ENCODE data around the gene CENPO. TPM values are rescaled to one million over a fixed set of nuclear protein-coding genes. Genes with fewer than 3 reads are reported as not detected.

CENPO gene
- total RNA-seq, 1 experiment from 2014 or later, result 38.6 TPM

DNA sequence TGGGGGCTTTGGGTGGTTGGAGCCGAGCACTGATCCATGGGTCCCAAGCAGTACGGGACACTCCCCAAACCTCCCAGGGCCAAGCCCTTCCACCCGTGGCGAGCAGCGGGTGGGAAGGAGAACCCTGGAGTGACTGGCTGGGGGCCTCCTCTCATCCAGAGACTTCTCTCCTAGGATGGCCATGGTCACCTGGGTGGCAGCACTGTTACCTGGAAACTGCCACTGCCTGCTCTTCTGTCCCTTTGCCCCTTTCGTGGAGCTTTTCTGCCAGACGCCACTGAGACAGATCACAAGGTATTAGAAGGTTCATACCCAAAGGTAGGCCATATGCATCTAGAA, 26.9 kb downstream of the CENPO start:
- Mint-ChIP-seq H3K36me3 (peaks cover 86% of the 10 kb centered on the region), H3K27me3 (ENCODE audit: low read depth) (no peaks in the 10 kb centered on the region), H3K4me3 (no peak overlapping the region), H3K27ac (0 out of 2 replicates have a peak overlapping the region, but pooled peaks have one; percentile 94), H3K4me1 (peaks cover 30% of the 10 kb centered on the region), H3K9me3 (peaks cover 4% of the 10 kb centered on the region; the same call in 1 of the 2 replicates)
- ChIA-PET POLR2A (no interaction called here), CTCF (interaction anchor here (0.6 to 1.0 kb wide), 3 partner anchors 11 to 227 kb away, joined by 3 to 5 read pairs (median 3); no protein-coding TSS in a partner anchor)
- no peak for DNase-seq (ENCODE audit: low spot score)
- no peak for TF ChIP-seq ZNF671 (CRISPR knock-in tag; IDR thresholded peaks at IDR 0.05)
- TF ChIP-seq, protein P1, sequence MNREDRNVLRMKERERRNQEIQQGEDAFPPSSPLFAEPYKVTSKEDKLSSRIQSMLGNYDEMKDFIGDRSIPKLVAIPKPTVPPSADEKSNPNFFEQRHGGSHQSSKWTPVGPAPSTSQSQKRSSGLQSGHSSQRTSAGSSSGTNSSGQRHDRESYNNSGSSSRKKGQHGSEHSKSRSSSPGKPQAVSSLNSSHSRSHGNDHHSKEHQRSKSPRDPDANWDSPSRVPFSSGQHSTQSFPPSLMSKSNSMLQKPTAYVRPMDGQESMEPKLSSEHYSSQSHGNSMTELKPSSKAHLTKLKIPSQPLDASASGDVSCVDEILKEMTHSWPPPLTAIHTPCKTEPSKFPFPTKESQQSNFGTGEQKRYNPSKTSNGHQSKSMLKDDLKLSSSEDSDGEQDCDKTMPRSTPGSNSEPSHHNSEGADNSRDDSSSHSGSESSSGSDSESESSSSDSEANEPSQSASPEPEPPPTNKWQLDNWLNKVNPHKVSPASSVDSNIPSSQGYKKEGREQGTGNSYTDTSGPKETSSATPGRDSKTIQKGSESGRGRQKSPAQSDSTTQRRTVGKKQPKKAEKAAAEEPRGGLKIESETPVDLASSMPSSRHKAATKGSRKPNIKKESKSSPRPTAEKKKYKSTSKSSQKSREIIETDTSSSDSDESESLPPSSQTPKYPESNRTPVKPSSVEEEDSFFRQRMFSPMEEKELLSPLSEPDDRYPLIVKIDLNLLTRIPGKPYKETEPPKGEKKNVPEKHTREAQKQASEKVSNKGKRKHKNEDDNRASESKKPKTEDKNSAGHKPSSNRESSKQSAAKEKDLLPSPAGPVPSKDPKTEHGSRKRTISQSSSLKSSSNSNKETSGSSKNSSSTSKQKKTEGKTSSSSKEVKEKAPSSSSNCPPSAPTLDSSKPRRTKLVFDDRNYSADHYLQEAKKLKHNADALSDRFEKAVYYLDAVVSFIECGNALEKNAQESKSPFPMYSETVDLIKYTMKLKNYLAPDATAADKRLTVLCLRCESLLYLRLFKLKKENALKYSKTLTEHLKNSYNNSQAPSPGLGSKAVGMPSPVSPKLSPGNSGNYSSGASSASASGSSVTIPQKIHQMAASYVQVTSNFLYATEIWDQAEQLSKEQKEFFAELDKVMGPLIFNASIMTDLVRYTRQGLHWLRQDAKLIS (CRISPR knock-in tag; IDR thresholded peaks at IDR 0.05; ENCODE audit: borderline replicate concordance), result no peak
- ATAC-seq, result no peak

DNA sequence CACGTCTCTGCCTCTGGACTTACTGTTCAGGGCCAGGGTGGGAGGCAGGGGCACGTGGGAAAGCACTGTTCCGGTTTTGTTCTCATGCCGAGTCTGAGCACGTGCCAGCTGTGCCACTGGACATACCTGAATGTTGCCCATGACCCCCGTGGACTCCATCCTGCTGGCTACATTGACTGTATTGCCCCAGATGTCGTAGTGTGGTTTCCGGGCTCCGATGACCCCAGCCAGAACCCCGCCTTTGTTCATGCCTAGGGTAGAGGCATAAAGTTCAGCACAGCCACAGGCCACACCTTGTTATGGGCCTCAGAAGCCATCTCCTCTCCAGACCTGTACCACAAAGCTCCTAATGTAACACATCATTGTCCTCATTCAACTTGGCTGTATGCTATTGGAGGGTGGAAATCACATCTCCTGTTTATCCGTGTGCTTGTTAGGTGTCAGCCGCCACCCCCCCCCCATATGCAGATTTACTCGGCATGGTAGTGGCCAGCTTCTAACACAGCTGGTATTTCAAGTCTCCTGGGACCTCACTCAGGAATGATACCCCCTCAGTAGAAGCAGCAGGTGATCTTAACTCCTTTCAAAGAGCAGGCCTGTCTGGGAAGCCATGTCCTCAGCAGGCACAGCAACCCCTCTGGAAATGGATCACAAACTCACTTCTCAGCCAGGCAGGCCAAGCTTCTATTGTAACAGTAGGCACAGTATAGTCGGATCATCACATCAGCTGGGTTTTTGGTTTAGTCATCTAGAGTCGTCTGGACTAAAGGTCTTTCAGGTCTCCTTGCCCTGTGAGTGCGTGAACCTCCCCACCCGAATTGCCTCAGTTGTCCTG, 27.6 kb downstream of the CENPO start:
- CTCF ChIA-PET, result interaction anchor here (0.8 to 2.3 kb wide), 6 partner anchors 10 to 329 kb away, joined by 3 to 18 read pairs (median 4); partner anchors contain the start of gene NCOA1
- no peak for TF ChIP-seq JUN (CRISPR knock-in tag; IDR thresholded peaks at IDR 0.05)
- TF ChIP-seq, protein P2, sequence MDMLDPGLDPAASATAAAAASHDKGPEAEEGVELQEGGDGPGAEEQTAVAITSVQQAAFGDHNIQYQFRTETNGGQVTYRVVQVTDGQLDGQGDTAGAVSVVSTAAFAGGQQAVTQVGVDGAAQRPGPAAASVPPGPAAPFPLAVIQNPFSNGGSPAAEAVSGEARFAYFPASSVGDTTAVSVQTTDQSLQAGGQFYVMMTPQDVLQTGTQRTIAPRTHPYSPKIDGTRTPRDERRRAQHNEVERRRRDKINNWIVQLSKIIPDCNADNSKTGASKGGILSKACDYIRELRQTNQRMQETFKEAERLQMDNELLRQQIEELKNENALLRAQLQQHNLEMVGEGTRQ (CRISPR knock-in tag; IDR thresholded peaks at IDR 0.05), result peak; percentile 15; the same call in 1 of the 2 replicates
- peak; percentile 83 for TF ChIP-seq ZNF423 (CRISPR knock-in tag; IDR thresholded peaks at IDR 0.05)
- 0 out of 2 replicates have a peak, but pooled peaks have one; percentile 57 for TF ChIP-seq STAT6 (CRISPR knock-in tag; conservative IDR thresholded peaks at IDR 0.05; ENCODE audit: low read depth)
- Mint-ChIP-seq H3K4me1 (peaks cover 33% of the 10 kb centered on the region), H3K9me3 (peaks cover 11% of the 10 kb centered on the region; the same call in 1 of the 2 replicates), H3K4me3 (no peak overlapping the region), H3K27me3 (ENCODE audit: low read depth) (no peaks in the 10 kb centered on the region), H3K36me3 (peaks cover 86% of the 10 kb centered on the region), H3K27ac (peak overlapping the region; percentile 94)
- POLR2A ChIA-PET, result interaction anchor here (0.5 to 1.5 kb wide), 2 partner anchors 25 to 221 kb away, joined by 3 to 7 read pairs; no protein-coding TSS in a partner anchor
- ATAC-seq (no peak), DNase-seq (ENCODE audit: low spot score) (no peak)

GRCh38 chr2:24821433-24821891, 28.2 kb downstream of the CENPO start:
- peaks cover 11% of the 10 kb centered on the region; the same call in 1 of the 2 replicates for H3K9me3 Mint-ChIP-seq
- no peak for DNase-seq (ENCODE audit: low spot score)
- peaks cover 81% of the 10 kb centered on the region for H3K36me3 Mint-ChIP-seq
- ATAC-seq, result peak; percentile 13; the same call in 1 of the 2 replicates
- CTCF ChIA-PET, result interaction anchor here (0.8 to 2.3 kb wide), 8 partner anchors 8 to 330 kb away, joined by 3 to 18 read pairs (median 4); partner anchors contain the start of genes CENPO, NCOA1 and PTRHD1
- POLR2A ChIA-PET, result interaction anchor here (0.9 to 1.5 kb wide), 2 partner anchors 25 to 28 kb away, joined by 4 to 7 read pairs; partner anchors contain the start of genes CENPO and PTRHD1
- H3K4me1 Mint-ChIP-seq, result peaks cover 39% of the 10 kb centered on the region
- H3K27me3 Mint-ChIP-seq (ENCODE audit: low read depth), result no peaks in the 10 kb centered on the region
- H3K27ac Mint-ChIP-seq, result peak overlapping the region; percentile 94
- no peak for TF ChIP-seq NFYB (CRISPR knock-in tag; conservative IDR thresholded peaks at IDR 0.05; ENCODE audit: low read depth)
- TF ChIP-seq, protein P3, sequence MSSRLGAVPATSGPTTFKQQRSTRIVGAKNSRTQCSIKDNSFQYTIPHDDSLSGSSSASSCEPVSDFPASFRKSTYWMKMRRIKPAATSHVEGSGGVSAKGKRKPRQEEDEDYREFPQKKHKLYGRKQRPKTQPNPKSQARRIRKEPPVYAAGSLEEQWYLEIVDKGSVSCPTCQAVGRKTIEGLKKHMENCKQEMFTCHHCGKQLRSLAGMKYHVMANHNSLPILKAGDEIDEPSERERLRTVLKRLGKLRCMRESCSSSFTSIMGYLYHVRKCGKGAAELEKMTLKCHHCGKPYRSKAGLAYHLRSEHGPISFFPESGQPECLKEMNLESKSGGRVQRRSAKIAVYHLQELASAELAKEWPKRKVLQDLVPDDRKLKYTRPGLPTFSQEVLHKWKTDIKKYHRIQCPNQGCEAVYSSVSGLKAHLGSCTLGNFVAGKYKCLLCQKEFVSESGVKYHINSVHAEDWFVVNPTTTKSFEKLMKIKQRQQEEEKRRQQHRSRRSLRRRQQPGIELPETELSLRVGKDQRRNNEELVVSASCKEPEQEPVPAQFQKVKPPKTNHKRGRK (CRISPR knock-in tag; IDR thresholded peaks at IDR 0.05; ENCODE audit: borderline replicate concordance), result no peak
- H3K4me3 Mint-ChIP-seq, result peak overlapping the region; percentile 21; the same call in 1 of the 2 replicates
